ENCODE measurements around the gene FAM219B. TPM values are rescaled to one million over a fixed set of nuclear protein-coding genes. Genes with fewer than 3 reads are reported as not detected.

FAM219B gene
- total and polyA plus RNA-seq, 2 donors (not counting 1 experiment from before 2014, with no cell fraction given): 80.2 to 109 TPM

DNA sequence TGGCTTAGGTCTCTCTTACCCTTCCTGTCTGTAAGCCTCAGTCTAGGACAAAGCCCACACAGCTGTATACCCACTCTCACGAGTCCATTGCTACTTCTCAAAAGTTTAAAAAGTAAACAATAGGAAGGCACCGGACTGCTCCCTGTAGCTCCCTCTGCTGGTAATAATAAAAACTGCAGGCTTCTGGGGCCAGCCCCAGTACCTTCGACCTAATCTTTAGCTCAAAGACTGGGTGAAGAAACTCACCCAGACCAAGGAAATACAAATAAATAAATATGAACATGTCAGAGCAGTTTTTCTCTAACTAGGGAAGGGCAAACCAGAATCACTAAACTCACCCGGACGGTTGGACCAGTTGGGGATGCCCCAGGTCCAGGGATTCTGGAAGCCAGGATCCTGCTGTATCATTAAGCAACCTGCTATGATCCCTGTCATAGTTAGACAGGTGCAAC lies 5.0 kb downstream of the FAM219B start:
- peaks cover 40% of the 10 kb centered on the region for H3K4me1 Mint-ChIP-seq
- peak; percentile 80 for DNase-seq
- peak; percentile 55 for ATAC-seq (ENCODE audit: low read depth)
- intact Hi-C loops (cut with micrococcal nuclease): loop anchor here (1.0 kb wide), 5 partner anchors 11 to 266 kb away; partner anchors contain the start of genes MPI and ULK3
- ChIA-PET CTCF (interaction anchor here (0.6 to 7.2 kb wide), 59 partner anchors 8 to 550 kb away, joined by 3 to 108 read pairs (median 4); partner anchors contain the start of genes COX5A, CPLX3, CSK and MPI), POLR2A (interaction anchor here (0.6 to 1.3 kb wide), 3 partner anchors 11 to 55 kb away, joined by 3 to 4 read pairs (median 4); partner anchors contain the start of genes COX5A and MPI)
- no peak overlapping the region for H3K27ac Mint-ChIP-seq
- WGBS (ENCODE audit: insufficient coverage): 33% methylated on average over 3 of the region's 5 CpGs
- no peak overlapping the region for H3K4me3 ChIP-seq (ENCODE audit: control extremely low read depth in 1 of 5, extremely low read depth in 1 of 5, insufficient read depth in 1 of 5, low read depth in 2 of 5, low read length in 4 of 5)
- no peaks in the 10 kb centered on the region for H3K27me3 Mint-ChIP-seq
- peak overlapping the region; percentile 45 for H2AFZ ChIP-seq (ENCODE audit: insufficient read depth, low read depth, low read length, poor library complexity, severe bottlenecking)
- H3K4me1 ChIP-seq (ENCODE audit: control insufficient read depth in 2 of 2, insufficient read depth in 2 of 2, low read length in 2 of 2): peaks cover 17 to 23% of the 10 kb centered on the region in 2 donors
- no peak overlapping the region for H3K27ac ChIP-seq (ENCODE audit: low read length in 2 of 2)
- peaks cover 7% of the 10 kb centered on the region for H4K20me1 ChIP-seq (ENCODE audit: control insufficient read depth, insufficient read depth, low read length, poor library complexity, severe bottlenecking)
- H3K9ac ChIP-seq (ENCODE audit: low read length): no peak overlapping the region
- peaks cover 14% of the 10 kb centered on the region for H3K79me2 ChIP-seq (ENCODE audit: control insufficient read depth, insufficient read depth, low read length)
- H3K36me3 ChIP-seq (replicated peaks in 1 of 2; ENCODE audit: control extremely low read depth in 1 of 2, control insufficient read depth in 1 of 2, extremely low read depth in 1 of 2, insufficient read depth in 2 of 2, low read length in 1 of 2): peaks cover 0 to 55% of the 10 kb centered on the region in 2 experiments
- no peak overlapping the region for H3K4me3 Mint-ChIP-seq
- TF ChIP-seq, protein P1, sequence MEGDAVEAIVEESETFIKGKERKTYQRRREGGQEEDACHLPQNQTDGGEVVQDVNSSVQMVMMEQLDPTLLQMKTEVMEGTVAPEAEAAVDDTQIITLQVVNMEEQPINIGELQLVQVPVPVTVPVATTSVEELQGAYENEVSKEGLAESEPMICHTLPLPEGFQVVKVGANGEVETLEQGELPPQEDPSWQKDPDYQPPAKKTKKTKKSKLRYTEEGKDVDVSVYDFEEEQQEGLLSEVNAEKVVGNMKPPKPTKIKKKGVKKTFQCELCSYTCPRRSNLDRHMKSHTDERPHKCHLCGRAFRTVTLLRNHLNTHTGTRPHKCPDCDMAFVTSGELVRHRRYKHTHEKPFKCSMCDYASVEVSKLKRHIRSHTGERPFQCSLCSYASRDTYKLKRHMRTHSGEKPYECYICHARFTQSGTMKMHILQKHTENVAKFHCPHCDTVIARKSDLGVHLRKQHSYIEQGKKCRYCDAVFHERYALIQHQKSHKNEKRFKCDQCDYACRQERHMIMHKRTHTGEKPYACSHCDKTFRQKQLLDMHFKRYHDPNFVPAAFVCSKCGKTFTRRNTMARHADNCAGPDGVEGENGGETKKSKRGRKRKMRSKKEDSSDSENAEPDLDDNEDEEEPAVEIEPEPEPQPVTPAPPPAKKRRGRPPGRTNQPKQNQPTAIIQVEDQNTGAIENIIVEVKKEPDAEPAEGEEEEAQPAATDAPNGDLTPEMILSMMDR (IDR thresholded peaks at IDR 0.05): peak; percentile 91
- no peak for TF ChIP-seq EZH2 (IDR thresholded peaks at IDR 0.05; ENCODE audit: borderline replicate concordance, insufficient read depth, low read depth, low read length, poor library complexity, severe bottlenecking)
- peak overlapping the region; percentile 9 for H3K4me2 ChIP-seq (replicated peaks; ENCODE audit: low read depth, low read length, poor library complexity, severe bottlenecking)
- no peaks in the 10 kb centered on the region for H3K27me3 ChIP-seq (replicated peaks in 1 of 4; ENCODE audit: control extremely low read depth in 1 of 4, control insufficient read depth in 3 of 4, insufficient read depth in 4 of 4, low read length in 3 of 4)
- no peaks in the 10 kb centered on the region for H3K9me3 Mint-ChIP-seq (ENCODE audit: insufficient read depth)
- no peaks in the 10 kb centered on the region for H3K9me3 ChIP-seq (ENCODE audit: control extremely low read depth in 1 of 3, control insufficient read depth in 2 of 3, insufficient read depth in 1 of 3, low read length in 2 of 3)

DNA sequence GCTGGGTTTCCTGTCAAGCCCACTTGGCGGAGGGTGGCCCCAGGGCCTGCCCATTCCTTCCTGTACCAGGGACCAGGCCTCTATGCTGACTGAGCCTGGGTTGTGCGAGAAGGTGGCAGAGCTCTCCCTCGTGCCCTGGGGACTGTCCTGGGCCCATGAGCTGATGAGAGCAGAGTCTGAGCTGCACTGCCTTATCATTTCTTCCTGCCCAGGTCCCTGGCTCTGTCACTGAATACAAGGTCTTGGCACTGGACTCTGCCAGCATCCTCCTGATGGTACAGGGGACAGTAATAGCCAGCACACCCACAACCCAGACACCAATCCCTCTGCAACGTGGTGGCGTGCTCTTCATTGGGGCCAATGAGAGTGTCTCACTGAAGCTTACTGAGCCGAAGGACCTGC lies 9.3 kb downstream of the FAM219B start:
- H3K27me3 Mint-ChIP-seq: no peaks in the 10 kb centered on the region
- H3K27ac Mint-ChIP-seq: no peak overlapping the region
- Histone ChIP-seq H3K27ac (ENCODE audit: low read length in 2 of 2) (no peak overlapping the region), H3K4me1 (ENCODE audit: control insufficient read depth in 2 of 2, insufficient read depth in 2 of 2, low read length in 2 of 2) (peaks cover 18 to 30% of the 10 kb centered on the region in 2 donors), H2AFZ (ENCODE audit: insufficient read depth, low read depth, low read length, poor library complexity, severe bottlenecking) (no peak overlapping the region), H3K4me3 (ENCODE audit: control extremely low read depth in 1 of 5, extremely low read depth in 1 of 5, insufficient read depth in 1 of 5, low read depth in 2 of 5, low read length in 4 of 5) (no peak overlapping the region), H3K9ac (ENCODE audit: low read length) (no peak overlapping the region), H3K79me2 (ENCODE audit: control insufficient read depth, insufficient read depth, low read length) (no peaks in the 10 kb centered on the region), H4K20me1 (ENCODE audit: control insufficient read depth, insufficient read depth, low read length, poor library complexity, severe bottlenecking) (peaks cover 7% of the 10 kb centered on the region), H3K36me3 (replicated peaks in 1 of 2; ENCODE audit: control extremely low read depth in 1 of 2, control insufficient read depth in 1 of 2, extremely low read depth in 1 of 2, insufficient read depth in 2 of 2, low read length in 1 of 2) (peaks cover 0 to 40% of the 10 kb centered on the region in 2 experiments), H3K4me2 (replicated peaks; ENCODE audit: low read depth, low read length, poor library complexity, severe bottlenecking) (no peak overlapping the region), H3K27me3 (replicated peaks in 1 of 4; ENCODE audit: control extremely low read depth in 1 of 4, control insufficient read depth in 3 of 4, insufficient read depth in 4 of 4, low read length in 3 of 4) (no peaks in the 10 kb centered on the region), H3K9me3 (ENCODE audit: control extremely low read depth in 1 of 3, control insufficient read depth in 2 of 3, insufficient read depth in 1 of 3, low read length in 2 of 3) (no peaks in the 10 kb centered on the region)
- intact Hi-C loops (cut with micrococcal nuclease): no loop called here
- no peak overlapping the region for H3K4me3 Mint-ChIP-seq
- ATAC-seq (ENCODE audit: low read depth) (no peak), DNase-seq (no peak)
- no peaks in the 10 kb centered on the region for H3K9me3 Mint-ChIP-seq (ENCODE audit: insufficient read depth)
- H3K4me1 Mint-ChIP-seq: peaks cover 28% of the 10 kb centered on the region
- 81% methylated on average over 6 of the region's 6 CpGs for WGBS (ENCODE audit: insufficient coverage)
- ChIA-PET CTCF (interaction anchor here (0.6 to 1.8 kb wide), 4 partner anchors 10 to 261 kb away, joined by 3 to 4 read pairs (median 4); partner anchors contain the start of gene FAM219B), POLR2A (no interaction called here)
- TF ChIP-seq, protein P1 (IDR thresholded peaks at IDR 0.05): no peak
- TF ChIP-seq EZH2 (IDR thresholded peaks at IDR 0.05; ENCODE audit: borderline replicate concordance, insufficient read depth, low read depth, low read length, poor library complexity, severe bottlenecking): no peak

Measured in B cell (primary cell).